Body of pancreas (tissue), 4 donors: ENCODE measurements around the gene TNFSF15. TPM values are rescaled to one million over a fixed set of nuclear protein-coding genes. Genes with fewer than 3 reads are reported as not detected.
A peak's percentile ranks its signal among the peaks of the same experiment; 100 is the strongest.

ENCODE experiments used
- ATAC-seq: fragments of 150-250 bp; one replicate; pipeline ENCODE4 v1.9.1; 2016
- DNase-seq, 4 donors: peaks; one replicate each; pipeline ENCODE4 v3.0.0-alpha.2; 2019
- H3K27ac ChIP-seq, 4 donors: fragments of 200-600 bp; sonication (generic); 1 replicate in 3 of 4; 2 replicates in 1 of 4; pipeline versions ENCODE4 v1.5.1 to v1.6.1; 2016 to 2019; ENCODE audit warnings: mild to moderate bottlenecking in 1 of 4, mixed read lengths in 1 of 4, moderate library complexity in 1 of 4
- H3K27me3 ChIP-seq, 2 donors: fragments of 200-600 bp; sonication (generic); one replicate each; pipeline ENCODE4 v1.6.0; 2016; ENCODE audit warnings: mild to moderate bottlenecking in 1 of 2
- H3K36me3 ChIP-seq, 2 donors: fragments of 200-600 bp; sonication (generic); replicated peaks in 1 of 2; 2 replicates each; pipeline ENCODE4 v1.5.1; 2016; ENCODE audit warnings: low read depth in 2 of 2; ENCODE audit not compliant: insufficient read depth in 1 of 2
- H3K4me1 ChIP-seq: fragments of 200-600 bp; sonication (generic); one replicate; pipeline ENCODE4 v1.6.0; 2016
- H3K4me3 ChIP-seq, 2 donors: fragments of 200-600 bp; sonication (generic); 1 replicate in 1 of 2; 2 replicates in 1 of 2; pipeline ENCODE4 v1.5.1; 2016 to 2019
- H3K9me3 ChIP-seq, 3 donors: fragments of 200-600 bp; sonication (generic); 1 replicate in 2 of 3; 2 replicates in 1 of 3; pipeline ENCODE4 v1.5.1; 2016
- CTCF ChIP-seq, 7 experiments: fragments of 450-650 bp in 4 of 7; fragments of 200-600 bp in 3 of 7; sonication (generic) in 3 of 7; IDR thresholded peaks; one replicate each; pipeline ENCODE4 v1.5.1; 2016 to 2019; ENCODE audit warnings: antibody characterized with exemption in 7 of 7
- POLR2A ChIP-seq, 3 donors: fragments of 450-650 bp; IDR thresholded peaks; one replicate each; pipeline ENCODE4 v1.6.1; 2016; ENCODE audit warnings: antibody characterized with exemption in 3 of 3, mild to moderate bottlenecking in 2 of 3
- WGBS, 2 donors: methylation state at CpG; one replicate each; pipeline ENCODE4 v1.1.5; 2017; 5-methylcytosine and 5-hydroxymethylcytosine counted together
- intact Hi-C: fragments of 100-400 bp; cut with DNase I; formaldehyde crosslinking; loops from one replicate; pipeline ENCODE4 v1.15.1; 2023
- total RNA-seq, 2 donors: library from RNA; depleted of rRNA; stranded (reverse); fragments of >200 nt; gene quantifications; one replicate each; pipeline ENCODE4 v1.1.0, GENCODE V29; 2016

Gene TNFSF15
- total RNA-seq, 2 donors from 2014 or later: 0.26 TPM; not detected in 1

- 48 to 50% methylated on average over 4 of the region's 4 CpGs for WGBS, 2 donors
- Histone ChIP-seq H3K27ac (no peak overlapping the region), H3K36me3 (no peaks in the 10 kb centered on the region), H3K27me3 (no peaks in the 10 kb centered on the region), H3K4me3 (no peak overlapping the region), H3K9me3 (no peaks in the 10 kb centered on the region), H3K4me1 (no peaks in the 10 kb centered on the region)
- peak in 1 of 4 donors; percentile 35 for DNase-seq
- TF ChIP-seq POLR2A (IDR thresholded peaks at IDR 0.05) (no peak), CTCF (IDR thresholded peaks at IDR 0.05) (no peak)
- ATAC-seq: peak; percentile 38
- intact Hi-C loops: no loop called here
Observed at GRCh38 chr9:114852050-114852594, 46.3 kb upstream of the TNFSF15 start.

- intact Hi-C loops: no loop called here
- 70 to 75% methylated on average over 3 of the region's 3 CpGs for WGBS, 2 donors
- Histone ChIP-seq H3K4me1 (no peaks in the 10 kb centered on the region), H3K4me3 (no peak overlapping the region), H3K27me3 (no peaks in the 10 kb centered on the region), H3K27ac (no peak overlapping the region), H3K36me3 (no peaks in the 10 kb centered on the region), H3K9me3 (no peaks in the 10 kb centered on the region)
- DNase-seq: no peak
- ATAC-seq: no peak
- TF ChIP-seq POLR2A (IDR thresholded peaks at IDR 0.05) (no peak), CTCF (IDR thresholded peaks at IDR 0.05) (no peak)
Observed at GRCh38 chr9:114851306-114851705, 45.5 kb upstream of the TNFSF15 start.

GRCh38 chr9:114850871-114851270 lies 45.0 kb upstream of the TNFSF15 start:
- no peaks in the 10 kb centered on the region for H3K27me3 ChIP-seq
- no peaks in the 10 kb centered on the region for H3K4me1 ChIP-seq
- intact Hi-C loops: no loop called here
- 56 to 76% methylated on average over 2 of the region's 2 CpGs for WGBS, 2 donors
- no peak for TF ChIP-seq POLR2A (IDR thresholded peaks at IDR 0.05)
- no peak for TF ChIP-seq CTCF (IDR thresholded peaks at IDR 0.05)
- H3K27ac ChIP-seq: no peak overlapping the region
- H3K36me3 ChIP-seq: no peaks in the 10 kb centered on the region
- ATAC-seq: no peak
- H3K4me3 ChIP-seq: no peak overlapping the region
- no peak for DNase-seq
- no peaks in the 10 kb centered on the region for H3K9me3 ChIP-seq

- Histone ChIP-seq H3K9me3 (no peaks in the 10 kb centered on the region), H3K4me3 (no peak overlapping the region), H3K36me3 (no peaks in the 10 kb centered on the region), H3K27ac (no peak overlapping the region), H3K27me3 (no peaks in the 10 kb centered on the region), H3K4me1 (no peaks in the 10 kb centered on the region)
- DNase-seq (no peak), ATAC-seq (no peak)
- intact Hi-C loops: no loop called here
- TF ChIP-seq POLR2A (IDR thresholded peaks at IDR 0.05): no peak
- TF ChIP-seq CTCF (IDR thresholded peaks at IDR 0.05): no peak
- WGBS, 2 donors: 37 to 51% methylated on average over 2 of the region's 2 CpGs
Observed at GRCh38 chr9:114849450-114849849, 43.6 kb upstream of the TNFSF15 start.
